Measurements from ENCODE around the gene MET. TPM values are rescaled to one million over a fixed set of nuclear protein-coding genes. Genes with fewer than 3 reads are reported as not detected.
"Not testable (repeated sequence)": the region's sequence is repeated elsewhere in the genome, so short reads cannot be mapped to it uniquely, and the experiment has no call there.

MET gene
- total RNA-seq, 1 donor from 2014 or later, result 35.3 TPM

DNA sequence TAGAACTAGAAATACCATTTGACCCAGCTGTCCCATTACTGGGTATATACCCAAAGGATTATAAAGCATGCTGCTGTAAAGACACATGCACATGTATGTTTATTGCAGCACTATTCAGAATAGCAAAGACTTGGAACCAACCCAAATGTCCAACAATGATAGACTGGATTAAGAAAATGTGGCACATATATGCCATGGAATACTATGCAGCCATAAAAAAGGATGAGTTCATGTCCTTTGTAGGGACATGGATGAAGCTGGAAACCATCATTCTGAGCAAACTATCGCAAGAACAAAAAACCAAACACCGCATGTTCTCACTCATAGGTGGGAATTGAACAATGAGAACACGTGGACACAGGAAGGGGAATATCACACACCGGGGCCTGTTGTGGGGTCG, 74.4 kb downstream of the MET start:
- DNase-seq (ENCODE audit: low read depth), result not testable (repeated sequence)

- not testable (repeated sequence) for DNase-seq (ENCODE audit: low read depth)
These were observed 79.1 kb downstream of the MET start for GRCh38 chr7:116751070-116751469.

- no peak for DNase-seq (ENCODE audit: low read depth)
These were observed 80.5 kb downstream of the MET start for GRCh38 chr7:116752305-116753074.

GRCh38 chr7:116753130-116753529, 81.1 kb downstream of the MET start:
- DNase-seq (ENCODE audit: low read depth), result no peak

DNA sequence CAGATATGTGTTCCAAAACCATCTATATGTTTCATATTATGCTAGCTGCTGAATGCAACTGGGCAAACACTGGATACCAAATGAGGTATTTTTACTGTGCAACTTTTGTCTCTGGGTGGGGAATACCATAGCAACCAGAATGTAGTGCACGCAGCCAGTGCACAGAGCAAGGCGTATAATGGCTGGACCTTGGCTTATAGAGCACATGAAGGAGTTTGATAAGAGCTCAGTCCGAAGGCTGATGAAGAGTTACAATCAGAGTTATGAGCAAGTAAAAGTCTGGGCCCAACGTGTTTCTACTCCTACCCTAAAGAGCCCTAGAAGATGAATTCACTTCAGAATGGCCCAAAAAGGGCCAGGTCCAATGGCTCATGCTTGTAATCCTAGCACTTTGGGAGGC, 82.2 kb downstream of the MET start:
- no peak for DNase-seq (ENCODE audit: low read depth)

- no peak for DNase-seq (ENCODE audit: low read depth)
These were observed 85.3 kb downstream of the MET start for GRCh38 chr7:116757283-116757682.

DNA sequence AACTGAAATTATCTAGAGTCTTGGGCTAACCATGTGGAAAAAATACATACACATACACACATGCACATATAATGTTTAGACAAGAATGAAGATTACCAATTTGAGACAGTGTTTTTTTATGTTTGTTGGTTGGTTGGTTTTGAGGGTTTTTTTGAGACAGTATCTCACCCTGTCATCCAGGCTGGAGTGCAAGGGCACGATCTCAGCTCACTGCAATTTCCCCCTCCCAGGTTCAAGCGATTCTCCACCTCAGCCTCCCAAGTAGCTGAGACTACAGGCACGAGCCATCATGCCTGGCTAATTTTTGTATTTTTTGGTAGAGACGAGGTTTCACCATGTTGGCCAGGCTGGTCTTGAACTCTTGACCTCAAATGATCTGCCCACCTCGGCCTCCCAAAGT, 87.6 kb downstream of the MET start:
- not testable (repeated sequence) for DNase-seq (ENCODE audit: low read depth)

GRCh38 chr7:116762971-116763370, 91.0 kb downstream of the MET start:
- no peak for DNase-seq (ENCODE audit: low read depth)

DNA sequence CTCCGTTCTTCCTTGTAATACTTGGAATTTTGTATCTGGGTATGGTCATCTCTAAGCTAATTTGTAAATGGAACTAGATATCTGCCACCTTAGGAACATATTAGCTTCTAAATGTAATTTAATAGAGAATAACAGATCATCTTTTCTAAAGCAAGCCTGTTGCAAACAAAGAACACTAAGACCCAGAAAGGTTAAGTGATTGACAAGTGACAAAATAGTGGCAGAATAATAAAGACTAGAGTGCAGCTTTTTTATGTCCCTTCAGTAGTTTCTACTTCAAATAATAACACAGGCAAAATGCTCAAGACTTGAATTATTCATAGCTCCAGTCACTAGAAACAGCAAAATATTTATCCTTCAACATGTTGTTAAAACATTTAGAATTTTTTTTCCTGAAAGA, 91.7 kb downstream of the MET start:
- DNase-seq (ENCODE audit: low read depth), result no peak

GRCh38 chr7:116766881-116767280, 94.9 kb downstream of the MET start:
- DNase-seq (ENCODE audit: low read depth), result no peak

DNA sequence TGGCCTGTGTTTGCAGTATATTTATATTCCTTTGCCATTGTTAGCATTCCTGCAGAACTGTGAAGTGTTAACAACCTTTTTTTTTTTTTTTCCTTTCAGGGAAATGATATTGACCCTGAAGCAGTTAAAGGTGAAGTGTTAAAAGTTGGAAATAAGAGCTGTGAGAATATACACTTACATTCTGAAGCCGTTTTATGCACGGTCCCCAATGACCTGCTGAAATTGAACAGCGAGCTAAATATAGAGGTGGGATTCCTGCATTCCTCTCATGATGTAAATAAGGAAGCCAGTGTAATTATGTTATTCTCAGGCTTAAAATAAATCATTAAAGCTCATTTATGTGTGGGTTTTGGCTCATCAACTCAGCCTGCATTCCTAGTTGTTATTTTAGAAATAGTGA, 97.5 kb downstream of the MET start:
- DNase-seq (ENCODE audit: low read depth), result no peak

- DNase-seq (ENCODE audit: low read depth), result no peak
These were observed 98.9 kb downstream of the MET start for GRCh38 chr7:116770941-116771340.

- DNase-seq (ENCODE audit: low read depth), result no peak
These were observed 99.6 kb downstream of the MET start for GRCh38 chr7:116771640-116772039.

GRCh38 chr7:116772423-116772863, 100.4 kb downstream of the MET start:
- DNase-seq (ENCODE audit: low read depth), result no peak

DNA sequence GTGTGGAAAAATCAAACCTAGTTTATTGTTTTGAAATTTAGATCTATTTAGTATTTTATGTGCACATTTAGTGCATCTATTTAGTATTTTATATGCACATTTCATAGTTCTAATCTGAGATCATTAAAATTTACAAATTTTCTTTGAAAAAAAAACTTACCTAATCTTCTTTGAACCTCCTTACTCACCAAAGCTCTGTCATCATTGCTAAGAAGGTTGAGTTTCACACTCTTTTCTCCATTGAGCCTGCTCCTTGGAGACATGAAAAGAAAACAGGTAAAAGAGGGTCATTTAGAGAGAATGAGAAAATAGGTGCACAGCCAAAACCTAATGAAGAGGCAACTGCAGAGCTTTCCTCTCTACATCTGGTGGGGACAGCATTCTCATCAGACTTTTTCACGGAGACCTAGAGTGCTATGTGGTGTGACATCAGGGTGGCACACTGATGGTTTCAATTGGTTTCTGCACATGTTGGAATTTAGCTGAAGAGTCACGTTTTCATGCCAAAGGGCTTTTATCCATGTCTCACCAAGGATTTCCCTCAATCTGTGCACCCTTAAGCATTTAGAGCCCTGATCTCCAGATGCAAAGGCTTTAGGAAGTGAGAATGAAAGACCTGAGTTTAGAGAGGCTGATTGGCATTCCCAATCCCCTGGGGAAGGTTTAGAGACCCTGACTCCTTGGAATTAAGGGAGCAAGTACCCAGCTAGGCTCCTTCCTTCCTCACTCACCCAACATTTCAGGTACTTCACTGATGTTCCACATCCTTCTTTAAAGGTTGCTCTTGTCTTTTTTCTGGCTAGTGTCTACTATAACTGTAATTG, 101.1 kb downstream of the MET start:
- no peak for DNase-seq (ENCODE audit: low read depth)

- no peak for DNase-seq (ENCODE audit: low read depth)
These were observed 104.0 kb downstream of the MET start for GRCh38 chr7:116776046-116776445.

GRCh38 chr7:116776610-116777289, 104.8 kb downstream of the MET start:
- peak; percentile 83 for DNase-seq (ENCODE audit: low read depth)

- no peak for DNase-seq (ENCODE audit: low read depth)
These were observed 105.8 kb downstream of the MET start for GRCh38 chr7:116777651-116778281.

DNA sequence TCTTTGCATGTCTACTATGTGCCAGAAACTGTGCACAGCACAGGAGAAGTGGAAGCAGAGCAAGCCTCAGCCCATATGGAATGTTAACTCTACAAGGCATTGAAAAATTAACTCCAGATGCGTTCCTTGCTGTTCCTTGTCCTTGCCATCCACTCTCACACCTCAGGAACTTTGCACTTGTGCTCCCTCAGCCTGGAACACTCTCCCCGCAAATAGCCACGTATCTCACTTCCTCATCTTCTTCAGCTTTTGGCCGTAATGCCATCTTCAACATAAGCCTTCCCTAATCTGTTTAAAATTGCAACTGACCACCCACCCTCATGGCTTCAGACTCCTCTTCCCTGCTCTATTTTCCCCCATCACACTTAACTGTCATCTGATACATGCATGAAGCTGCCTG, 107.2 kb downstream of the MET start:
- DNase-seq (ENCODE audit: low read depth), result no peak

DNA sequence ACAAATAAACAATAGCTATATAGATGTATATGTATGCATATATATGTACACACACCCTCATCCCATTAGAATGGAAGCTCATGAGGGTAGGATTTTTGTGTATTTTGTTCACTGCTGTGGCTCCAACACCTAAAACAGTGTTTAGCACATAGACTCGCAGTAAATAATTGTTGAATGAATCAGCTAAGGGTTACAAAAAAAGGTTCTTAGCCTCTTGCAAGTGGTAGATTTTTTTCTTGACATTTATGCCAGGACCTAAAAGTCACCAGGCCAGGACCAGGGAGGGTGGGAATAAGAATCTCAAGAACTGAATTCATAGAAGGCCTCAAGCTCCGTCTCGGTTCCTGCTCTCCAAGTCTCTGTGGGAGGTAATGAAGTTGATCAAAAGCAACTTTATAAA, 107.9 kb downstream of the MET start:
- DNase-seq (ENCODE audit: low read depth), result no peak

- DNase-seq (ENCODE audit: low read depth), result no peak
These were observed 108.5 kb downstream of the MET start for GRCh38 chr7:116780521-116780920.

Data from myocyte (in vitro differentiated cells).